Sciatic nerve (tissue), 2 donors: ENCODE measurements around the gene PDGFA. TPM values are rescaled to one million over a fixed set of nuclear protein-coding genes. Genes with fewer than 3 reads are reported as not detected.
A peak's percentile ranks its signal among the peaks of the same experiment; 100 is the strongest.

Experiments
- ATAC-seq: fragments of 200-7000 bp; cut with Tn5 transposase; one replicate; pipeline ENCODE4 v1.9.1; 2020; ENCODE audit warnings: mild to moderate bottlenecking, moderate library complexity
- DNase-seq: peaks from one replicate; pipeline ENCODE4 v3.0.0-alpha.2; 2020; ENCODE audit warnings: low spot score
- intact Hi-C: fragments of 100-400 bp; cut with DNase I; formaldehyde crosslinking; loops from one replicate; pipeline ENCODE4 v1.14.2; 2022
- total RNA-seq: library from RNA; stranded (reverse); fragmentation: NEBNext Ultra II Directional; extraction: Animal tissue kit (Norgen Biotek cat#: 25700); gene quantifications from one replicate; pipeline ENCODE4 v1.2.1, GENCODE V29; 2021
- donor health status: DM: no; HTN: no; CAD: no.
- donor health status: DM: no; HTN: no; CAD: no.

The PDGFA gene
- total RNA-seq = 36.5 TPM

DNA sequence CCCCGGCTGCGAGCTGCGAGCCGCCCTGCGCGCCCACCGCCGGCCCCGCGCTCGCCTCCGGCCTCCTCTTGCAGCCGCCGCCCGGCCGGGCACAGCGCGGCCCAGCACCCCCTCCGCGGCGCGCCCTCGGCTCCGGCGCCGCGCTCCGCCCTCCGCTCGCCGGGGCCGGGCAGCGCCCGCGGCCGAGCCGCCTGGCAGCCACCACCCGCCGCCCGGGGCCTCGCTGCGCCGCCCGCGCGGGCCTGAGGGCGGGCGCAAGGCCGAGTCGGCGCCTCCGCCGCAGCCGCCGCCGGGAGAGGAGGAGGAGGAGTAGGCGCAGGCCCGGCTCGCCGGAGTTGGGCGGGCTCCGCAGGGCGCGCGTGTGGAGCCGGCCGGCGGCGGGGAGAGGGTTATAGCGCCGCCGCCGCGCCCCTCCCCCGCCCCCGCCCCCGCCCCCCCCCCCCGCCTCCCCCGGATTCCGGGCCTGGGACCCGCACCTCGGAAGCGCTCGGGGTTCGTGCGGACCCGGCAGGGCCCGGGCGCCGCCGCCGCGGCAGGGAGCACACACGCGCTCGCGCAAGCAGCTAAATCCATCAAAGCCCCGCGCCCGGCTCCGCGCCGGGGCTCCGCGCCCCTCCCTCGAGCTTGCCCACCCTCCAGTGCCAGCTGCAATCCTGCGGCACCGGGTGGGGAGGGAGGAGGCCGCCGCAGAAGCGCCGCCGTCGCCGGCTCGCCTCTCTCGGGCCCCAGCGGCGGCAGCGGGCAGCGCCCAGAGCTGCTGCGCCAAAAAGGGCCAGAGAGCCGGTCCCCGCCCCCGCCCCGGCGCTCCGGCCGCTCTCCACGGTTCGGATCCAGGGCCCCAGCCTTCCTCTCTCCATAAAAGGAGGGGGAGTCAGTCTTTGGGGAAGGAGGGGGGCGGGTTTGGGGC, at the start of gene PDGFA:
PDGFA (minus strand) TSS at position 363 of the 907 bp plus-strand sequence. CDS start 845 bp downstream, outside the sequence.
- no peak for ATAC-seq
- DNase-seq = no peak
- intact Hi-C loops = loop anchor here (10.0 kb wide), 1 partner anchor 185 kb away; no protein-coding TSS in a partner anchor

- peak; percentile 21 for ATAC-seq
- no peak for DNase-seq
- intact Hi-C loops = no loop called here
Measured at GRCh38 chr7:568031-568951, 48.6 kb upstream of the PDGFA start.

DNA sequence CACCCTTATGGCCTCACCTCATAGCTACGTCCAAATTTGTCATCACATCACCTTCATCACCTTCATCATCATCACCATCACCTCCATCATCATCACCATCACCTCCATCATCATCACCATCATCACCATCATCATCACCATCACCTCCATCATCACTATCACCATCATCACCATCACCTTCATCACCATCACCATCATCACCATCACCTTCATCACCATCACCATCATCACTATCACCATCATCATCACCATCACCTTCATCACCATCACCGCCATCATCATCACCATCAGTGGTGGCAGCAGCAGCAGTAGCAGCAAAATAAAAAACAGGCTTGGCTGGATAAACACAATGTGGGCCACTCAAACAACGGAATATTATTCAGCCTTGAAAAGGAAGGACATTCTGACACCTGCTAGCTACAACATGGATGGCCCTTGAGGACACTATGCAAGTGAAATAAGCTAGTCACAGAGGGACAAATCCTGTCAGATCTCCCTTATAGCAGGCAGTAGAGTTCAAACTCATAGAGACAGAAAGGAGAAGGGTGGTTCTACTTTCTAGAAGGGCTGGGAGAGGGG, 47.7 kb upstream of the PDGFA start:
- DNase-seq (no peak), ATAC-seq (no peak)
- intact Hi-C loops = no loop called here

DNA sequence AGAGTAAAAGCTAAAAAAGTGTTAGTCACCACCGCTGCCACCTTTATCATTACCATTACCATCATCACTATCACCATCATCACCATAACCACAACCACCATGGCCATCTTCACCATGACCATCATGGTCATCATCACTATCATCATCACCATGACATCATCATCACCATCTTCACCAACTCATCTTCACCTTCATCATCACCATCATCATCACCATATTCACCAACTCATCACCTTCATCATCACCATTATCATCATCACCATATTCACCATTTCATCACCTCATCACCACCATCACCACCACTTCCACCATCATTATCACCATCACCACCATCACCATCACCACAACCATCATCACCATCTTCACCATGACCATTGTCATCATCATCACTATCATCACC, 46.5 kb upstream of the PDGFA start:
- intact Hi-C loops = no loop called here
- ATAC-seq (no peak), DNase-seq (no peak)

GRCh38 chr7:564176-564865, 44.7 kb upstream of the PDGFA start:
- DNase-seq = no peak
- intact Hi-C loops = no loop called here
- ATAC-seq = peak; percentile 20

- intact Hi-C loops = no loop called here
- ATAC-seq = no peak
- no peak for DNase-seq
Measured at GRCh38 chr7:563629-564170, 44.1 kb upstream of the PDGFA start.

GRCh38 chr7:562789-563628, 43.4 kb upstream of the PDGFA start:
- DNase-seq = no peak
- intact Hi-C loops = no loop called here
- no peak for ATAC-seq

DNA sequence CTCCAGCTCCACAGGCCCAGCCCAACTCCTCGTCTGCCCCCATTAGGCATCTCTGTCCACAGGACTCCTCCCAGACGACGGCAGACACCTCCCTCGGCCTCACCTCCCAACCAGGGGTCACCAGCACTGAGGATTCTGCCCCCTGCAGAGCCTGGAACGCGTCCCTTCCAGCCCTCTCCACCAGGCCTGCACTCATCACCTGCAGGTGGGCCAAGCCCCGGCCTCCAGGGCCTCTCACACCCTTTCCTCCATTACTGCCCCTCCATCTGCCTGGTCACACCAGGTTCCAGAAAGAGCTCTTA, 42.7 kb upstream of the PDGFA start:
- no peak for DNase-seq
- intact Hi-C loops = no loop called here
- ATAC-seq = no peak

DNA sequence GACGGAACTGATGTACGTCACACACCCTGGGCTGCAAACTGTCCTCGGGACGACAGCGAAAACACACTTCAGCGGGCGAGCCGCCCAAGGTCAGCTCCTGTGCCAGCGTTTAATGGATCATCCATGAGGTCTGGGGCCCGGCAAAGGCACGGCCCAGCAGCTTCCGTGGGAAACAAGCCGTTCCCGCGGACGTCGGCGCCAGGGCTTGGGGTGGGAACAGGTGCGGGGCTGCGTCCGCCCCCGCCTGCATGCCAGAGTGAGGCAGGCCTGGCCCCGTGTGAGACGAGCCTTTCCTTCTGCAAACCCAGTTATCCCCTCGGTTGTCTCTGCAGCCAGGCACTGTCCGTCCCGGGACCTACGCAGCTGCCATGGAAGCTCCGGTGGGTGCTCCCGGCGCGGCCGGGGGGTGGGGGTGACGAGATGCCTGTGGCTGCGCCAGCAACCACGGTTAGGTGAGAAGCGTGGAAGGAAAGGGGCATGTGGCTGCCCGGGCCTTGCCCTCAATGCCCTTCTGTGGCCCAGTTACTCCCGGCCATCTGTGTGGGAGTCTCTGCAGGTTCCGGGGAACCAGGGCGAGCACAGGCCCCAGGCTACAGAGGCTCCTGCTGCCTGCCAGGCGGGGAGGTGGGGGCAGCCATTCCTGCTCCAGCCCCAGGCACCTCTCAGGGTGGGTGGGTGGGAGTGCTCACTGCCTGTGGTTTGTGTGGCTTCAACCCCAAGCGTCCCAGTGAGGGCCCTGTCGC, 42.2 kb upstream of the PDGFA start:
- no peak for DNase-seq
- intact Hi-C loops = no loop called here
- ATAC-seq = no peak

GRCh38 chr7:560966-561630, 41.5 kb upstream of the PDGFA start:
- DNase-seq (no peak), ATAC-seq (no peak)
- intact Hi-C loops = no loop called here

- DNase-seq (no peak), ATAC-seq (no peak)
- intact Hi-C loops = no loop called here
Measured at GRCh38 chr7:559396-559705, 39.7 kb upstream of the PDGFA start.

- intact Hi-C loops = no loop called here
- DNase-seq = no peak
- no peak for ATAC-seq
Measured at GRCh38 chr7:557558-557881, 37.9 kb upstream of the PDGFA start.

DNA sequence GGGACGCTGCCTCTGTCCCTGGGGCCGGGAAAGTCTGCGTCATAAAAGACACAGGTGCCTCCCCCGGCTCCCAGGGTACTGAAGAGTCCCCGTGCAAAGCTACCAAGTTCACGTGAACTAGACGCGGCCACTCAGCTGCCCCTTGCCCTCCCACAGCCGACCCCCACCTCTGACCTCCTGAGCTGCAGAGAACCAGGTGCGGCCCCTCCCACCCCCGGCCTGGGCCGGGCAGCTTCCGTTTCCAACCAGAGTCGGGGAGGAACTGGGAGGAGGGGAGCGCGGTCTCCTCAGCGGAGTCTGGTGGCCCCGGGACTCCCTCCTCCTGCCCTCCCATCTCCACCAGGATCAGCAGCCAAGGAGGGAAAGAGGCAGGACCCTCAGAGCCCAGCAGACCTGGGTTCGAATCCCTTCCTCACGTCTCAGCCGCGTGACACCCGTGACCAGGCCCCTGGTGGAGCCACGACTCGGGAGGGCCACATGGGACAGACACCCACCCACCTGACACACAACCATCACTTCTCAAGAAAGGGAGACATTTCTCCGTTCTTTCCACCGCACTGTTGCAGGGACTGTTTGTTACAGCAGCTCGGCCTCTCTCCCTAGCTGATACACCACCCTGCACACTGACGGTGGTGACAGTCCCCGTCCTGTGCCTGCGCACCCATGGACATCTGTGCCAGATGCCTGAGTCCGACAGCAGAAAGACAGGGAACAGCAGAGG, 37.4 kb upstream of the PDGFA start:
- DNase-seq (no peak), ATAC-seq (no peak)
- intact Hi-C loops = no loop called here

GRCh38 chr7:556291-556826, 36.7 kb upstream of the PDGFA start:
- intact Hi-C loops = no loop called here
- ATAC-seq = no peak
- no peak for DNase-seq

DNA sequence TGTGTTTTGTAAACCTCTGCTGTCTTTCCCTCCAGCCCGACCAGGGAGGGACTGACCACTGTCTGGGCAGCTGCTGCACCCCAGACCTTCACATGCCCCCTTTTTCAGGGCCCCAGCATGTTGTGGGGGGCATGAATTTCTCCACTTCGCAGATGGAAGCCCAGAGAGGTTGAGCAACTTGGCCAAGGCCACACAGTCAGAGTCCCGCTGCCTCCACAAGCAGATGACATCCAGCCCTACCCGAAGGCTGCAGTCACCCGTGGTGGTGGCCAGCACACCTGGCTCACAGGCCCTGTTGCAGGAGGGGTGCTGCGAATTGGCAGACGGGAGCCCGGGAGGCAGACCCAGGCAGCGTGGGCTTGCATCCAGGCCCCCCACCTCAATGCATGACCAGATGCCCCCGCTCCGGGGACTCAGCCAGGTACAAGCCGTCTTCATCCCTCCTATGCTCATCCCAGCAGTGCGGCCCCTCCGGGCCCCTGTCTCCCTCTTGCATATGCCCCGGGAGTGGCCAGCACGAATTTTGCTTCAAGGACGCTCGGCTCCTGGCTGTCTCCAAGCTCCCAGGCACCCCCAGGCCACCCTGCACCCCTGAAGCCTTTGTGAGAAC, 36.0 kb upstream of the PDGFA start:
- ATAC-seq = no peak
- intact Hi-C loops = no loop called here
- DNase-seq = no peak

DNA sequence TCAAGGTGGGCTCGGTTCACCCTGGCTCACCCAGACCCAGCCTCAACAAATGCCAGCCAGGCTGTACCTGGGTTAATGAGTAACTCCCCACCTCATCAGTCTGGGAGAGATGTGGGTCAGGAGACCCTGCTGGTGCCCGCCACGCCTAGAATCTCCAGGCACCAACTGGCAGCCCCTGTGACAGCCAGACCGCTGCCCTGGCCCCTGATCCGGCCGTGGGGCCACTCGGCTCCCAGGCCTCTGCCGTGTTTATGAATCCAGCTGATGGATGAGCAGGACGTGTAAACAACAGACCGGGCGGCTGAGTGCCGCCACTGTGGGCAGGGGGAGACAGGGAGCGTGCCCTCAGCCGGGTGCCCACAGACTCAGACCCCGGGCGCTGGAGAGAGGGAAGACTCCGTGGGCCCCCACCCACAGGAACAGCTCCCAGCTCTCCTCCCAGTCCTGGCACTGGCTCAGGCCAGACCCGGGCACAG, 34.0 kb upstream of the PDGFA start:
- ATAC-seq (no peak), DNase-seq (no peak)
- intact Hi-C loops = loop anchor here (2.0 kb wide), 1 partner anchor 69 kb away; no protein-coding TSS in a partner anchor
